ENCODE results near the gene WWP2. TPM values are rescaled to one million over a fixed set of nuclear protein-coding genes. Genes with fewer than 3 reads are reported as not detected.

Gene WWP2
- total and polyA plus RNA-seq, 2 donors (not counting 3 experiments of a cell fraction or from before 2014, with no cell fraction given) = 17.9 to 44.9 TPM

- dilution Hi-C loops (cut with MboI; ENCODE audit: extremely low pct_ligation_motif_present, low sequenced_read_pairs) = no loop called here
- FAIRE-seq = peak; percentile 93
Observed at GRCh38 chr16:69930117-69930776, 168.1 kb downstream of the WWP2 start.

More at GRCh38 chr16:69930117-69930776, 168.1 kb downstream of the WWP2 start:
- peak; percentile 64 to 72 for TF ChIP-seq CTCF (IDR thresholded peaks at IDR 0.05; ENCODE audit: extremely low read depth in 1 of 2, insufficient read depth in 1 of 2, low read depth in 1 of 2, low read length in 2 of 2)
- no peak for TF ChIP-seq MAX (IDR thresholded peaks at IDR 0.05; ENCODE audit: insufficient read depth, insufficient read length)
- TF ChIP-seq GATA2 (IDR thresholded peaks at IDR 0.05; ENCODE audit: insufficient read depth, insufficient read length, low read depth, low read length) = no peak
- no peak for TF ChIP-seq JUN (IDR thresholded peaks at IDR 0.05; ENCODE audit: borderline replicate concordance, insufficient read depth, insufficient read length, low read depth)
- no peak for TF ChIP-seq MYC (IDR thresholded peaks at IDR 0.05; ENCODE audit: low read depth, low read length)
- H3K4me2 ChIP-seq (ENCODE audit: insufficient read depth, low read length) = no peak overlapping the region
- H3K4me3 ChIP-seq (replicated peaks in 1 of 3; ENCODE audit: insufficient read depth in 1 of 3, low read depth in 1 of 3, low read length in 3 of 3) = no peak overlapping the region
- intact Hi-C loops (cut with micrococcal nuclease) = loop anchor here (1.0 to 2.0 kb wide), 2 partner anchors 134 to 221 kb away; no protein-coding TSS in a partner anchor
- POLR2A ChIA-PET = no interaction called here
- H4K20me1 ChIP-seq (replicated peaks; ENCODE audit: control insufficient read depth, extremely low read depth, insufficient read depth, low read length) = no peaks in the 10 kb centered on the region
- H3K79me2 ChIP-seq (ENCODE audit: control insufficient read depth, insufficient read depth, low read length) = no peaks in the 10 kb centered on the region
- no peak overlapping the region for H3K9ac ChIP-seq (replicated peaks; ENCODE audit: extremely low read depth, insufficient read depth, low read length)
- peak; percentile 58 for DNase-seq (ENCODE audit: low read depth, low spot score)
- no peaks in the 10 kb centered on the region for H3K9me1 ChIP-seq (replicated peaks; ENCODE audit: control insufficient read depth, extremely low read depth, insufficient read depth, low read length)
- peaks cover 3% of the 10 kb centered on the region for H3K4me1 ChIP-seq (ENCODE audit: control insufficient read depth, extremely low read depth, insufficient read depth, low read length)
- no peaks in the 10 kb centered on the region for H3K9me3 ChIP-seq (replicated peaks; ENCODE audit: control insufficient read depth, insufficient read depth, low read length)
- H3K27ac ChIP-seq (ENCODE audit: insufficient read depth, low read depth, low read length) = no peak overlapping the region
- BruUV-seq (replicated peaks) = no TSS peak
- no peaks in the 10 kb centered on the region for H3K27me3 ChIP-seq (ENCODE audit: control insufficient read depth in 2 of 2, insufficient read depth in 2 of 2, low read length in 2 of 2)
- CTCF ChIA-PET = interaction anchor here (0.6 to 12.4 kb wide), 54 partner anchors 8 to 536 kb away, joined by 3 to 320 read pairs (median 5); partner anchors contain the start of genes NOB1 and WWP2
- no peak overlapping the region for H2AFZ ChIP-seq (ENCODE audit: low read depth, low read length)
- H3K36me3 ChIP-seq (ENCODE audit: control insufficient read depth in 2 of 2, extremely low read depth in 1 of 2, insufficient read depth in 2 of 2, low read length in 2 of 2) = peaks cover 0 to 16% of the 10 kb centered on the region in 2 experiments

All from endothelial cell of umbilical vein (primary cell).